AG09319 (cell line): ENCODE results near the gene CCR3.
A peak's percentile ranks its signal among the peaks of the same experiment; 100 is the strongest.

ENCODE experiments used
- DNase-seq: peaks from one replicate; pipeline ENCODE4 v3.0.0-alpha.2; 2010; ENCODE audit warnings: low read depth; ENCODE audit errors: extremely low read depth
- TF ChIP-seq, protein P1 (sequence below): IDR thresholded peaks from 2 replicates; pipeline ENCODE4 v1.5.1; 2011; ENCODE audit warnings: low read depth, mild to moderate bottlenecking, inconsistent platforms, low read length, moderate library complexity

CCR3 gene

DNA sequence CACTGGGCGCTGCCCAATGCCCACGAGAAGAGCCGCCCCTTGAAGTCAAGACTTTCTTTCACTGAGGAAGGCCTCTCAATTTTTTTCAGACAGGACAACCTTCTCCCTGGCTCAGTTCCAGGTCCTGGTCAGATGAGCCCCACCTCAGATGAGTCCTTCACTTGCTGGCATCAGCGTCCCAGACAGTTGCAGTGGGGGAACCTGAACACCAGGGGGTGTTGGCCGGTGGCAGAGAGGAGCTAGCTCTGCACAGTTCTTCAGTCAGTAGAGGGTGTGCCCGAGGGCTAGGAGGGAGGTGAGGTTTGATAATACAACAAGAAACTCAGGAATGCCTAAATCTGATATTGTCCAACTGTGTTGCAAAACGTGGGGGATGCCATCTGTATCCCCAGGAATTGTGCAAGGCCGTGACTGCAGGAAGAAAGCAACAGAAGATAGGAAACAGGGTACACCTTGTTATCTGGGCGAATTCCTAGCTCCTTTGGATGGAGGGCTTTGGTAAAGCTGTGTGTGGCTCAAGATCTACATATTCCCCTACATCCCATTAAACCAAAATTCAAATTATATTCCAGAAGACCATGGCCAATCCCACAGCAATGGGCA, 34.3 kb downstream of the CCR3 start:
- DNase-seq, result no peak
- TF ChIP-seq, protein P1, sequence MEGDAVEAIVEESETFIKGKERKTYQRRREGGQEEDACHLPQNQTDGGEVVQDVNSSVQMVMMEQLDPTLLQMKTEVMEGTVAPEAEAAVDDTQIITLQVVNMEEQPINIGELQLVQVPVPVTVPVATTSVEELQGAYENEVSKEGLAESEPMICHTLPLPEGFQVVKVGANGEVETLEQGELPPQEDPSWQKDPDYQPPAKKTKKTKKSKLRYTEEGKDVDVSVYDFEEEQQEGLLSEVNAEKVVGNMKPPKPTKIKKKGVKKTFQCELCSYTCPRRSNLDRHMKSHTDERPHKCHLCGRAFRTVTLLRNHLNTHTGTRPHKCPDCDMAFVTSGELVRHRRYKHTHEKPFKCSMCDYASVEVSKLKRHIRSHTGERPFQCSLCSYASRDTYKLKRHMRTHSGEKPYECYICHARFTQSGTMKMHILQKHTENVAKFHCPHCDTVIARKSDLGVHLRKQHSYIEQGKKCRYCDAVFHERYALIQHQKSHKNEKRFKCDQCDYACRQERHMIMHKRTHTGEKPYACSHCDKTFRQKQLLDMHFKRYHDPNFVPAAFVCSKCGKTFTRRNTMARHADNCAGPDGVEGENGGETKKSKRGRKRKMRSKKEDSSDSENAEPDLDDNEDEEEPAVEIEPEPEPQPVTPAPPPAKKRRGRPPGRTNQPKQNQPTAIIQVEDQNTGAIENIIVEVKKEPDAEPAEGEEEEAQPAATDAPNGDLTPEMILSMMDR, result peak; percentile 26

DNA sequence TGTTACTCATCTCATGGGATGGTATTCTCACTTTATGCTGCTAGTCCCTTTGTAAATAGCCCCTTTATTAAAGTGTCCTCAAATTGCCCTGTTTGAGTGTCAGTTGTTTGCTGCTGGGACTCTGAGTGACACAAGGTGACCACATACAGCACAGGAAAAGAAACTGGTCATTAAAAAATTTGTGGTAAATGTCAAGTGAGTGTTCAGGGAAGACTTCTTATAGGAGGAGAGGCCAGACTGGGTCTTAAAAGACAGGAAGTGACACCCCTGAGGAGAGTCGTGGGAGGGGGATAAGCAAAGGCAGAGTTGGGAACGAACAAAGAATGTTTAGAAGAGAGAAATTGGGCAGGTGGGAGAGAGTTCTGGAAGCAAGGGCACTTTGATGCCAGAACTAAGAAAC, 35.2 kb downstream of the CCR3 start:
- TF ChIP-seq, protein P1, result no peak
- no peak for DNase-seq

DNA sequence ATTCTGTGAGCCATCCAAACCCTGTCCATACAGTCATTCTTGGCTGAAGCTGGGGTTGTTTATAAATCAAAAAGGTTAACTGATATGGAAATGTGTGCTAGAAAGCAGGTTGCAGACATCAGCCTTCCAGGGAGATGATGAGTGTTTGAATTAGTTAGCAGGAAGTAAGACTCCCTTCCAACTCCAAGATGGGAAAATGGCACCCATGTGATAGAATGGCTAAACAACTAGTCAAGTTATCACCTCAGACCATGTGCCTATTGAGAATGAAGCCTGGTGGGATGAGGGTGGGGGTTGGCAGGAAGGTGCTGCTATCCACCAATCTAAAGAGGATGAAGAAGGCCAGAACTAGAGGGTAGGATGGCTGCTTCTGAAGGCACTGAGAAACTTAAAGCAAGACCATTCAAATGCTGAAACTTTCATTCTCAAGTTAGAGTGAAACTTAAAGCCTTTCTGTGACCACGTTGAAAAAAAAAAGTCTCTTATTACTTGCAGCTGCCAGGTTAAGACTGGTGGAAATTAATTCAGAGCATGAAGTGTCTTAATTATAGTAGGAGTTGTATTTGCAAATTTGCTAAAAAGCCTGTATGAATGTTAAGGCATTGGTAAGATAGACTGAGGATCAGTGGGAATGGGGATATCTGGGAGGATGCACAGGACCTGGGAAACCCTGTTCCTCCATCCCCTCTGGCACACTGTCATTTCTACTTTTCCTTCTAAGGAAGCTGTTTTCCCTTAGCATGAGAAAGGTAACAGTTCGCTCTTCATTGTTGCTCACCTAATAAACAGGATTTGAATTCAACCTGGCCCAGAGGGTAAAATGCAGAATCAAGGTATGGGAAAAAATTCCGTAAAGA, 36.8 kb downstream of the CCR3 start:
- DNase-seq, result no peak
- TF ChIP-seq, protein P1, result no peak

DNA sequence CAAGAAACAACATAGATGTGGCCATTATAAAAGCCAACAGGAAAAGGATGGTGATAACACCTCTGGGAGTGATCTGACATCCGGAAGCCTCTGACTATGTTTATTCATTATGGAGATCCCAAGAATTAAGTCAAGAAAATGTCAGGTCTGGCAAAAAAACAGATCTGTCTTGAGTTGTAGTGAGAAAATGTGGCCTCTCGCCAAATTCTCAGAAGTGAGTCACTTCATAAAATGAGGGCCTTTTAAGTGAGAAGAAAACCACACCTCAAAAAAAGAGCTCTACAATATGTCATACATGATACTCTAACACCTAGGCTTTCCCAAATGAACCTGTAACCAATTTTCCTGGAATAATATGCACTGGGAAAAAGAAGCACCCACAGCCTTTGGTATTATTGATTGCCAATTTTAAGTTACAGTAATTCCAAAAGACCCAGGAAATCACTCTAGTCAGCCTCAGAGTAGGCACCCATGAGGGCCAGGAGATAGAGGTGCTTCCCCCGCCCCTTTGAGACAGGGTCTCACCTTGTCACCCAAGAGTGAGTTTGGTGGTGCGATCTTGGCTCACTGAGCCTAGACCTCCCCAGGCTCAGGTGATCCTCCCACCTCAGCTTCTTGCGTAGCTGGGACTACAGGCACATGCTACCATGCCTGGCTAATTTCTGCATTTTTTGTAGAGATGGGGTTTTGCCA, 38.0 kb downstream of the CCR3 start:
- no peak for DNase-seq
- TF ChIP-seq, protein P1, result no peak

DNA sequence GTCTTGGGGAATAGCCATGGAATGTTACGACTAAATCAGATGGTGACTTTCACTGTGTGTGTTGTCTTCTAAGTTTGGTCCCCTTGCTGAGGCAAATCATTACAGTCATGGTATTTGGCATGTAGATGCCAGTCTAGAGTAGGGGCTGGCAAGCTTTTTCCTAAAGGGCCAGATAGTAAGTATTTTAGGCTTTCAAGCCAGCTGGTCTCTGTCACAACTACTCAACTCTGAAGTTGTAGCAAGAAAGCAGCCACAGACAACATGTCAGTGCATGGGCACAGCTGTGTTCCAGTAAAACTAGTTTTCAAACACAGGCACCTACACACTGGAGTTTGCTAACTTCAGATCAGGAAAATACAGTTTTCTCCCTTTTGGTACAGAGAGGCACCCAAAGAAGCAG, 39.3 kb downstream of the CCR3 start:
- DNase-seq, result no peak
- TF ChIP-seq, protein P1, result no peak

DNA sequence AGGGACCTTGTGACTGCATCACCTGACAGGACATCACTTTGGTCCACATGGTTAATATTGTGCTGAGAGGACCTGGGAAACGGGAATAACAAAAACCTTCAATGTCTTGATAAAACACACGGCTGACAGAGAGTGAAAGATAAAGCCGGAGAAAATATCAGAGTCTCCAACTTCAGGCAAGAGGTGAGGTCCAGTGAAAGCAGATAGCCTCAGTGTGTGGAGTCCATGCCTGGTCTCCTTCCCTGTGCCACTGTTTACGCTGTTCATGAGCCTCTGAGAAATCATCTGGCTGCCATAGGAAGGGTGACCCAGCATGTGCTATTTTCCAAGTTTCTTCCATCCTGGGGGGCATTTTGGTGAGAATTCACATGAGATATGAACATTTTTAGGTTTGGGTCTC, 39.8 kb downstream of the CCR3 start:
- TF ChIP-seq, protein P1, result no peak
- no peak for DNase-seq

DNA sequence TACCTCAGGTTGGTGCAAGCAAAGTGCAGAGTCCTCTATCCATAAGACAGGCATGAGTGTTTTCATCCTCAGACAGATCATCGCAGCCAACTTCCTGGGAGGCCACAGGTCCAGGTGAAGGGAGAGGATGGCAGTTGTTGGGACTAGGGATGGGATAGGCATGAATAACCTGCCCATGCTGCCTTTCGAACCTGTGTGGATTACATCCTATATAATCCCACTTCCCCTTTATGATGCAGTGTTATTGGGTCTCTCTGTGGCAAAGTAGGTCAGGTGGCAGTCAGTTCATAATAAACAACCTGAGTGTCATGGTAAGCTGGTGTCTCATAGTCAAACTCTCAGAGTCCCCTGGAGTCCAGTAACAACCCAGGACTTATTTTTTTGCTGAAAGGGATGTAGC, 40.4 kb downstream of the CCR3 start:
- DNase-seq, result no peak
- TF ChIP-seq, protein P1, result no peak
